COR-L47 (cell line): ENCODE measurements around the gene IL6R.

ENCODE experiments used
- DNase-seq: peaks from one replicate; lab custom pipeline; 2025; lab: John Stamatoyannopoulos, UW

The IL6R gene

DNA sequence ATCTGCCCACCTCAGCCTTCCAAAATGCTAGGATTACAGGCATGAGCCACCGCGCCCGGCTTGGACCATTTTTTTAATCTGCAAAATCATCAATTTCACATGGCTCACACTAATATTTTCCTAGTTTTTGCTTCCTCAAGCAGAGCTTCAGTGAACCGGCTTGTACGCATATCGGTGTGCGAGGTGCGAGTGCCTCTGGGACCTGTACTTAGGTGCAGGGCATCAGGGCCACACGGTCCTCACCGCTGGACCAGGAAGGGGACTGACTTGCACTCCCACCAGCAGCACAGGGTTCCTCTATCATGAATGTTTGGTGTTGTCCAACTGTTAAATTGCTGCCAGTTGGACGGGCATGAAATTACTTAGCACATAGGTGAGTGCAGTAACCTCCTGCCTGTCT lies 112.5 kb downstream of the IL6R start:
- DNase-seq, result no peak
